ENCODE data around the gene SBK2.

SBK2 gene

DNA sequence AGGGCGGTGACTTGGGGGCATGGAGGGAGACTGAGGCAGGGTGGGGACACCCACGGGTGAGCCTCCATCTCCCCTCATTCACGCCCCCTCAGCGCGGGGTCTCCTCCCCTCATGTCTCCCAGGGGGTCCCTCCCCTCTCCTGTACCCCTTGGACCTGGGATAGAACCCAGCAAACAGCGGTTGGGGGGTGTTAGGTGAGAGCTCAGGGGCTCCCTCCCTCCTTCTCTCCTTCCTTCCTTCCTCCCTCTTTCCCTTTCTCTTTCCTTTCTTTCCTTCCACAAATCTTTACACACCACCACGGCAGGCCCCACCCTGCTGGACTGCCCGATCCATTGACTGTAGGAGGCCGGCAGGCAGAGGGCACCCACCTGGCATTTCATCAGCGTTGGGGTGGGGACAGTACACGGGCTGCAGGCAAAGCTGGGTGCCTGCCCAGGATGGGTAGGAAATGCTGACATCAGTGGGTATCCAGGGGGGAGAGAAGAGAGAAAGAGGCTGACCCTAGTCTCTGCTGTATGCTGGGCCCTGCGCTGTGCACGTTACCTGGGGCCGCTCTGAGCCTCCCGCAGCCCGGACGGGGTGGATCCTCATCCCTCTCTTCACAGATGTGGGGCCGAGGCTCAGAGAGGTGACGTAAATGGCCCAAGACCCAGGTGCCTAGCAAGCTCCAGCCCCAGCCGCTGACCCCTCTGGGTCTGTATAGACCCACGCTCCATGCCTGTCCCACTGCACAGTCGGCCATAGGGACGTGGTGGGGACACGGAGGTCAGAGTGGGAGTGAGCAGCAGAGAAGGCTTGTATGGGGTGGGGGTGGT lies 45.2 kb downstream of the SBK2 start:
- Histone ChIP-seq H3K27me3 (ENCODE audit: control insufficient read depth in 1 of 2, insufficient read depth in 1 of 2, low read length in 2 of 2) (no peaks in the 10 kb centered on the region), H3K36me3 (ENCODE audit: control insufficient read depth in 1 of 2, insufficient read depth in 2 of 2, low read depth in 1 of 2, low read length in 2 of 2) (peaks cover 12 to 52% of the 10 kb centered on the region in 2 experiments), H2AFZ (ENCODE audit: low read depth, low read length) (no peak overlapping the region), H3K4me2 (ENCODE audit: low read length, poor library complexity, severe bottlenecking) (no peak overlapping the region), H3K9ac (ENCODE audit: low read length) (peak overlapping the region; percentile 63), H3K79me1 (replicated peaks; ENCODE audit: low read length, poor library complexity, severe bottlenecking) (peaks cover 7% of the 10 kb centered on the region), H3K9me3 (ENCODE audit: control insufficient read depth, low read length) (no peaks in the 10 kb centered on the region), H3K4me3 (ENCODE audit: insufficient read depth in 1 of 2, low read depth in 1 of 2, low read length in 2 of 2) (peak overlapping the region in 1 of 2 experiments; percentile 18), H4K8ac (ENCODE audit: low read length) (no peak overlapping the region), H3K23ac (ENCODE audit: low read length in 2 of 2) (peak overlapping the region in 1 of 2 experiments; percentile 27), H3K4ac (ENCODE audit: low read depth in 1 of 2, low read length in 2 of 2) (no peak overlapping the region), H2BK15ac (ENCODE audit: low read depth, poor library complexity, severe bottlenecking) (no peak overlapping the region), H3K27ac (ENCODE audit: low read length, poor library complexity, severe bottlenecking) (no peak overlapping the region), H2BK12ac (ENCODE audit: low read length in 2 of 2) (no peak overlapping the region), H4K91ac (ENCODE audit: low read length) (no peak overlapping the region), H2BK120ac (ENCODE audit: low read depth, low read length) (no peak overlapping the region), H3K14ac (ENCODE audit: low read length in 2 of 2) (no peak overlapping the region), H2BK5ac (ENCODE audit: low read depth, low read length, poor library complexity, severe bottlenecking) (no peak overlapping the region), H2AK5ac (ENCODE audit: low read length, severe bottlenecking) (no peak overlapping the region), H3K4me1 (ENCODE audit: control insufficient read depth, insufficient read depth, low read depth, low read length) (peaks cover 56% of the 10 kb centered on the region), H3K18ac (ENCODE audit: low read depth in 1 of 2, low read length in 2 of 2) (no peak overlapping the region)
- no peak for DNase-seq
- WGBS, result 85% methylated on average over 19 of the region's 24 CpGs

DNA sequence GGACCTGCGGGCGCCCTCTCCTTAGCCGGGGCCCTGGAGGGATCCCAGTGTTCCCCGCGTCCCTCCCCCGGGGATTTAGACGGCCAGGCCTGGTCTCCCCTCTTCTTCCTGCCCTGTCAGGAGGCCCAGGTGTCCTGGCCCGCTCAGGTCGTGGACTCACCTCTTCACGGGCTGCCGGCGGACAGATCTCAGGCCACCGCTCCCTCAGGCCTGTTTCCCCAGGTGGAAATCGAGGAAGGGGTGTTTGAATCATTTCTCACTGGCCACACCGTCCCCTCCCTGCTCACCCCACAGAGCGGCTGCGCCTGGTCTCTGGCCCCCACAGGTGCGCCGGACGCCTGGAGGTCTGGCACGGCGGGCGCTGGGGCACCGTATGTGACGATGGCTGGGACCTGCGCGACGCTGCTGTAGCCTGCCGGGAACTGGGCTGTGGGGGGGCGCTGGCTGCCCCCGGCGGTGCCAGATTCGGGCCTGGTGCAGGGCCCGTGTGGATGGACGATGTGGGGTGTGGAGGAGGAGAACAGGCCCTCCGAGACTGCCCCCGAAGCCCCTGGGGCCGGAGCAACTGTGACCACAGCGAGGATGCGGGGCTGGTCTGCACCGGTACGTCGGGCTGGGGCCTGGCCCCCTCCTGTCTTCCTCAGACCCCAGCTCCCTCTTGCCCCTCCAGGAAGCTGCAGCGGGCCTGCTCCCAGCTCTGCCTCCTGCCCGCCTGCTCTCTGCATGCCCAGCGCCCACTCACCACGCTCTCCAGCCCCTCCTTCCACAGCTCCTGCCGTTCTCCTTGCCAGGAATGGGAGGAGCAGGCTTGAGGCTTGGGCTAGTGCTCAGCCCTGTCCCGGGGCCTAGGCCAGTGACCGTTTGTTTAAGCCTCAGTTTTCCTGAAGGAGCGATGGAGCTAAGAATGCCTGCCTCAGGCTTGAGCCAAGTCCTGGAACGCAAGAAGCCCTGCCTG lies 46.2 kb downstream of the SBK2 start:
- Histone ChIP-seq H2BK12ac (ENCODE audit: low read length in 2 of 2) (no peak overlapping the region), H3K18ac (ENCODE audit: low read depth in 1 of 2, low read length in 2 of 2) (no peak overlapping the region), H3K4ac (ENCODE audit: low read depth in 1 of 2, low read length in 2 of 2) (no peak overlapping the region), H3K9me3 (ENCODE audit: control insufficient read depth, low read length) (no peaks in the 10 kb centered on the region), H3K4me2 (ENCODE audit: low read length, poor library complexity, severe bottlenecking) (no peak overlapping the region), H3K23ac (ENCODE audit: low read length in 2 of 2) (no peak overlapping the region), H4K8ac (ENCODE audit: low read length) (no peak overlapping the region), H3K36me3 (ENCODE audit: control insufficient read depth in 1 of 2, insufficient read depth in 2 of 2, low read depth in 1 of 2, low read length in 2 of 2) (peaks cover 5 to 57% of the 10 kb centered on the region in 2 experiments), H3K14ac (ENCODE audit: low read length in 2 of 2) (no peak overlapping the region), H2BK15ac (ENCODE audit: low read depth, poor library complexity, severe bottlenecking) (peak overlapping the region; percentile 41), H3K79me1 (replicated peaks; ENCODE audit: low read length, poor library complexity, severe bottlenecking) (peaks cover 7% of the 10 kb centered on the region), H2BK5ac (ENCODE audit: low read depth, low read length, poor library complexity, severe bottlenecking) (no peak overlapping the region), H3K4me1 (ENCODE audit: control insufficient read depth, insufficient read depth, low read depth, low read length) (peaks cover 66% of the 10 kb centered on the region), H3K4me3 (ENCODE audit: insufficient read depth in 1 of 2, low read depth in 1 of 2, low read length in 2 of 2) (peak overlapping the region in 1 of 2 experiments; percentile 18), H2AK5ac (ENCODE audit: low read length, severe bottlenecking) (no peak overlapping the region), H4K91ac (ENCODE audit: low read length) (peak overlapping the region; percentile 32), H2BK120ac (ENCODE audit: low read depth, low read length) (no peak overlapping the region), H3K9ac (ENCODE audit: low read length) (peak overlapping the region; percentile 63), H2AFZ (ENCODE audit: low read depth, low read length) (no peak overlapping the region), H3K27me3 (ENCODE audit: control insufficient read depth in 1 of 2, insufficient read depth in 1 of 2, low read length in 2 of 2) (no peaks in the 10 kb centered on the region), H3K27ac (ENCODE audit: low read length, poor library complexity, severe bottlenecking) (no peak overlapping the region)
- DNase-seq, result no peak
- WGBS, result 89% methylated on average over 36 of the region's 52 CpGs

DNA sequence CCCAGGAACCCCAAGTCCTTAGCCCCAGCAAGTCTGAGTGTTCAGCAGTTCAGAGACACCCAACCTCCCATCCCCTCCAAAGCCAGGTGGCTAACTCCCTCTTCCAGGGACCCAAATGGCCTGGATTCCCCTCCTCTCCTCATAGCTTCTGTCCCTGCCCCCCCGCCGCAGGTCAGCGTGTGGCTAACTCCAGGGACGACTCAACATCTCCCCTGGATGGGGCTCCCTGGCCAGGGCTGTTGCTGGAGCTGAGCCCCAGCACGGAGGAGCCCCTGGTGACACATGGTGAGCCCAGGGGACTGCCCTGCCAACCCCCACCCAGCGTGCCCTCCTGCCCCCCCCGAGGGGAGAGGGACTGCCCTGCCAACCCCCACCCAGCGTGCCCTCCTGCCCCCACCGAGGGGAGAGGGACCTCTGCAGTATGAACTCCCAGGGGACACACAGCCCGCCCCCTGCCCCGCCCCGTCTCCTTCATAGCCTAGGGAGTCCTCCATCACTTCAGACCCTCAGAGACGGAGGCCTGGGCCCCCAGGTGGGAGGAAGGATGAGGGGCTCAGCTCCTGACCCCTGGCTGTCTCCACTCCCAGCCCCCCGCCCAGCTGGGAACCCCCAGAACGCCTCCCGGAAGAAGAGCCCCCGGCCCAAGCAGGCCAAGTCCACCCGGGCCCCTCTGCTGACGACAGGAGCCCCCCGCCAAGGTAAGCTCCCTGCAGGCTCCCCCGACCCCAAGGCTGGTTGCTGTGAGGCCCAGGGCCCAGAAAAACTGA lies 47.0 kb downstream of the SBK2 start:
- H3K4me1 ChIP-seq (ENCODE audit: control insufficient read depth, insufficient read depth, low read depth, low read length), result peaks cover 69% of the 10 kb centered on the region
- 82% methylated on average over 14 of the region's 21 CpGs for WGBS

More for the DNA sequence above, 47.0 kb downstream of the SBK2 start:
- Histone ChIP-seq H2BK12ac (ENCODE audit: low read length in 2 of 2) (peak overlapping the region in 1 of 2 experiments; percentile 80), H3K4ac (ENCODE audit: low read depth in 1 of 2, low read length in 2 of 2) (no peak overlapping the region), H3K27me3 (ENCODE audit: control insufficient read depth in 1 of 2, insufficient read depth in 1 of 2, low read length in 2 of 2) (no peaks in the 10 kb centered on the region), H2BK120ac (ENCODE audit: low read depth, low read length) (peak overlapping the region; percentile 54), H3K4me2 (ENCODE audit: low read length, poor library complexity, severe bottlenecking) (peak overlapping the region; percentile 46), H3K9ac (ENCODE audit: low read length) (peak overlapping the region; percentile 51), H3K23ac (ENCODE audit: low read length in 2 of 2) (no peak overlapping the region), H3K14ac (ENCODE audit: low read length in 2 of 2) (no peak overlapping the region), H3K9me3 (ENCODE audit: control insufficient read depth, low read length) (no peaks in the 10 kb centered on the region), H4K8ac (ENCODE audit: low read length) (peak overlapping the region; percentile 76), H2AK5ac (ENCODE audit: low read length, severe bottlenecking) (peak overlapping the region; percentile 82), H2BK15ac (ENCODE audit: low read depth, poor library complexity, severe bottlenecking) (no peak overlapping the region), H3K36me3 (ENCODE audit: control insufficient read depth in 1 of 2, insufficient read depth in 2 of 2, low read depth in 1 of 2, low read length in 2 of 2) (peaks cover 0 to 53% of the 10 kb centered on the region in 2 experiments), H3K79me1 (replicated peaks; ENCODE audit: low read length, poor library complexity, severe bottlenecking) (peaks cover 7% of the 10 kb centered on the region), H3K18ac (ENCODE audit: low read depth in 1 of 2, low read length in 2 of 2) (no peak overlapping the region), H2BK5ac (ENCODE audit: low read depth, low read length, poor library complexity, severe bottlenecking) (no peak overlapping the region), H3K4me3 (ENCODE audit: insufficient read depth in 1 of 2, low read depth in 1 of 2, low read length in 2 of 2) (peak overlapping the region in 1 of 2 experiments; percentile 65), H2AFZ (ENCODE audit: low read depth, low read length) (no peak overlapping the region), H3K27ac (ENCODE audit: low read length, poor library complexity, severe bottlenecking) (no peak overlapping the region), H4K91ac (ENCODE audit: low read length) (peak overlapping the region; percentile 57)
- DNase-seq, result no peak
